HG03060 (cell line): ENCODE results near the gene MTREX.

Experiments used
- ATAC-seq: cut with Tn5 transposase; IDR thresholded peaks from one replicate; pipeline ENCODE4 v1.9.1; 2021; ENCODE audit warnings: low read depth, moderate number of reproducible peaks; ENCODE audit not compliant: unreplicated experiment

MTREX gene

DNA sequence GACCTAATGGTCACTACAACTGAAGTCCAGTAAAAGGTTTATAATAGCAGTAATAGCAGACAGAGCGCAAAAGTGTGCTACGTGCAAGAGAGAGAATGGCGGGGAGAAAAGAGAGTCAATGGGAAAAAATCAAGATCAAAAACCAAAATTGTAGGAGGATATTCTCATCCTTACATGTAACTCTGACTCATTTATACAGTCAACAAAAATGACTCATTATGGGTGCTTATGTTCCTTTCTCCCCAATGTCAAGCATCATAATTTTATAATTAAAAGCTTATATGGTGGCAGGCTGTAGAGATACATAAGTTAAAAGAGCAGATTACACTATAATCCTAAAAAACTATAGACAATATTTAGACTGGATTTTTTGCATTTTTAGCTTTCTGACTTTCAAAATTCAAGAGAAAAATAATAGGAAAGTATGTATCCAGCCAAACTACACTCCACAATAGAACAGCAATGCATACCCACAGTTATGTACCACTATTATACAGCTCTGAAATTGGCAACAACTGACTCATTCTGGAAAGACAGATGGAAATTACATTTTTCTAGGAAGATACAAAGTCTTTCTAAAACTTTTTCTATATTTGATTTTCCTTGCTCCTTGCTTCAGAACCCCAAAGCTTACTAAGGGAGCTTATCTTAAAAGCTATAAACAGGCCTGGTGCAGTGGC is 148.6 kb downstream of the MTREX start:
- ATAC-seq, result no peak

DNA sequence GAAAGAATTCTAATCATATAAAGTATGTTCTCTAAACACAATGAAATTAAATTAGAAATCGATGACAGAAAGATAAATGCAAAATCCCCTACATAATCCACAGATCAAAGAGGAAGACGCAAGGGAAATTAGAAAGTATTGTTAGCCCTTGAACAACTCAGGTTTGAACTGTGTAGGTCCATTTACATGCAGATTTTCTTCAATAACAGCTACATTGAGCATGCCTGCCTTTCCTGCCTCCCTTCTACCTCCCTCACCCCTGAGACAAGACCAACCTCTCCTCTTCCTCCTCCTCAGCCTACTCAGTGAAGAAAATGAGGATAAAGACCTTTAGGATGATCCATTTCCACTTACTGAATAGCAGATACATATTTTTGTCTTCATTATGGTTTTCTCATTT is 151.8 kb downstream of the MTREX start:
- no peak for ATAC-seq

DNA sequence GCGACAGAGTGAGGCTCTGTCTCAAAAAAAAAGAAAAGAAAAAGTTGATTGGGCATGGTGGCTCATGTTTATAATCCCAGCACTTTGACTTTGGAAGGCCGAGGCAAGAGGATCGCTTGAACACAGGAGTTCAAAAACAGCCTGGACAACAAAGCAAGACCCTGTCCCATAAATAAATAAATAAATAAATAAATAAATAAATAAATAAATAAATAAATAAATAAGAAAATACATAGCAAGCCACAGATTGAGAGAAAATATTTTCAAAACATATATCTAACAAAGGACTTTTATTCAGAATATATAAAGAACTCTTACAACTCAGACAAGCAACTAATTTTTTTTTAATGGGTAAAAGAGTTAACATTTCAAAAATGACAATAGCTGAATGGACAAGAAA is 155.8 kb downstream of the MTREX start:
- no peak for ATAC-seq

DNA sequence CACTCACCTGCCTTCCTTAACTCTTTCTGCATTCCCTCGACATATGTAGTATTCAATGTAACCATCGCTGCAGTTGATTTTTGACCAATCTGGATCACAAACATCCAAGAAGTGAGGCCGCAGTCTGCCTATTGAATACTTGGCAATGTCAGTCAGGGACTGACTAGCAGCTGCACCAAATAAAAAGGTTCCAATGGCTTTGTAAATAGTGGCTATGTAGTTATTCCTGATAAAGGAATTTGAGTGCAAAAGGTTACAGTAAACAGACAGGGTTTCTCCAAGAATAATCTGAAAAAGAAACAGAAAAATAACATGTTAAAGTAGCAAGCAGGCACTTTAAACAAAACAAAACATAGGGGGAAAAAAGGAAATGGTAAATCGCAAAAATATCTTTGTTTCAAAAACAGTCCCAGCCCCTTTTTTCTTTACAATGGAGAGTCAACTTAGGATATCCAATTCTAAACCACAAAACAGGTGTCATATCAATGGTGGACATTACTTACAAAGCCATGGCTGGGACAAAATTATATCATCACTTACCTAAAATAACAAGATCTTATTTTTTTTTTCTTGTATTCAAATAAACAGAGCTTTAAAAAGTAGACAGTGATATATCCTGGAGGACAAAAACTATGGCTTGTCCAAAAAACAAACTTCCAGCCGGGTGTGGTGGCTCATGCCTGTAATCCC is 160.2 kb downstream of the MTREX start:
- no peak for ATAC-seq

DNA sequence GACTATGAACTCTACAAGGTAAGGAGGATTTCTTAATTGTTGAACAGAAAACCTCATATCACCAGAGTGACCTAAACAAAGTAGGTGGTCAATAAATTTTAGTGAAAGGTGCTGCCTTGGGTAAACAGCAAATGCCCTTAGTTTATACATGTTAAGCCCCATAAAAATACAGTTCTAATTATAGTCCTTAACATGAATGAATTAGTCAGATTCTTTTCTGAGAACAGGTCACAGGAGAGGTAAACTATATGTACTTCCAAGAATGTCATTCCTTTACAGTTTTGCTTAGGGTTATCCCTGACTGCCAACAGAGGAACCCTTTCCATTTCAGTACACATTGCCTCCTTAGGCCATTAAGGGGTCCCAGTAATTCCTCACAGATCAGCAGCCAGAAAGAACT is 162.1 kb downstream of the MTREX start:
- ATAC-seq, result no peak

DNA sequence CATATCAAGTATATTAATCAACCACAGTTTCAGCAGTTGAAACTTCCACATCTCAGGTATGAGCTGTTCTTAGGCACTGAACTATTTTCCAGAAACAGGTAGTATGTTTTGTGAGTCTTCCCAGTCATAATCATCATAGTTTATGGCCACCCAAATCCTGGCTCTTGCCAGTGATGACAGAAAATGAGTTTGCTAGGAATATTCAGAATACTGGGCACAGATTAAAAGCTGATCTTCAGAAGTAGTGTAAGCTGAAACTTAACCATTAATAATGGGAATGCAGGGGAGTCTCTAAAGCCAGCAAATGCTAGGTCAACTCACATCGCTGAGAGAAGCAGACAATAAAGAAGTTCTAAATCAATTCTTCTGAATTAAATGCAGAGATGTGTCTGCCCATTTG is 162.5 kb downstream of the MTREX start:
- ATAC-seq, result no peak

DNA sequence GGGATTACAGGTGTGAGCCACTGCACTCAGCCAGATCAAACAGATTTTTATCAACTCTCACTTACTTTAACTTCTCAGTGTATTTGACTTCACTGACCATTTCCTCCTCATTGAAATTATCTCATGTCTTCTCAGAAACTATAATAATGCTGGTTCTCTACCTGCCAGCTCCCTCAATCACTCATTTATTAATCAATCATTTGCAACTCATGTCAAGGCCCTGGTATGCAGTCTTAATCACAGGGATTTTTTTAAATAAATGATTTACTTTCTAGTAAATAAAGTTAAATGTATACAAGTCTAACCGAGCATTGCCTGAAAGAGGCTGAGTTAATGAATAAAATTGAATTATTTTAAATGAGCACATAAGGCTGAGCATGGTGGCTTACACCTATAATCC is 163.7 kb downstream of the MTREX start:
- ATAC-seq, result no peak

DNA sequence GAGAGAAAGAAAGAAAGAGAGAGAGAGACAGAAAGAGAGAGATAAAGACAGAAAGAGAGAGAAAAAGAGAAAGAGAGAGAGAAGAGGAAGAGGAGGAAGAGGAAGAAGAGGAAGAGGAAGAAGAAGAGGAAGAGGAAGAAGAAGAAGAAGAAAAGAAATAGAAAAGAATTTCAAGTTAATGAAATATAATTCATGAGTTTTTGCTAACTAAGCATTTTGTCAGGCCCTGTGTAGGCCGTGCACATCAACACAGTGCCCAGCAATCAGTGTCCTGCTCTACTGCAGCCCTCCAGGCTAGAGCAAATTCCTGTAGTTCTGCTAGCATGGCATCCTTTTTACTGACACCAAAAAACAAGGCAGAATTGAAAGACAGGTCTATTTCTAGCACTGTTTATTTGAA is 164.9 kb downstream of the MTREX start:
- ATAC-seq, result no peak
